NT2/D1 (cell line): ENCODE results near the gene RCAN1.

ENCODE experiments used
- DNase-seq: peaks from one replicate; pipeline ENCODE4 v3.0.0-alpha.2; 2011; ENCODE audit warnings: low read depth, low spot score
- H3K27me3 ChIP-seq: 2 replicates; pipeline ENCODE4 v1.6.0; 2011; ENCODE audit warnings: mild to moderate bottlenecking; ENCODE audit not compliant: insufficient read length, insufficient read depth
- H3K36me3 ChIP-seq: 2 replicates; pipeline ENCODE4 v1.6.1; 2011; ENCODE audit warnings: mild to moderate bottlenecking, low read length, mixed read lengths; ENCODE audit not compliant: insufficient read depth, insufficient read length
- H3K4me1 ChIP-seq: 2 replicates; pipeline ENCODE4 v1.5.1; 2011; ENCODE audit not compliant: insufficient read depth, insufficient read length
- H3K4me3 ChIP-seq: 2 replicates; pipeline ENCODE4 v1.5.1; 2011; ENCODE audit warnings: low read depth; ENCODE audit not compliant: insufficient read length
- H3K9ac ChIP-seq: 2 replicates; pipeline ENCODE4 v1.6.0; 2011; ENCODE audit warnings: low read depth; ENCODE audit not compliant: insufficient read length
- H3K9me3 ChIP-seq: 2 replicates; pipeline ENCODE4 v1.5.1; 2011; ENCODE audit warnings: mild to moderate bottlenecking, low read length; ENCODE audit not compliant: insufficient read depth
- SUZ12 ChIP-seq: IDR thresholded peaks from 2 replicates; pipeline ENCODE4 v1.6.1; 2011; ENCODE audit not compliant: insufficient read length, insufficient read depth; ENCODE audit errors: extremely low read depth
- YY1 ChIP-seq: IDR thresholded peaks from 2 replicates; pipeline ENCODE4 v1.6.1; 2011; ENCODE audit not compliant: insufficient read length, insufficient read depth
- ZNF274 ChIP-seq: IDR thresholded peaks from 2 replicates; pipeline ENCODE4 v1.6.1; 2011; ENCODE audit warnings: mild to moderate bottlenecking, low read depth, low read length

RCAN1 gene

DNA sequence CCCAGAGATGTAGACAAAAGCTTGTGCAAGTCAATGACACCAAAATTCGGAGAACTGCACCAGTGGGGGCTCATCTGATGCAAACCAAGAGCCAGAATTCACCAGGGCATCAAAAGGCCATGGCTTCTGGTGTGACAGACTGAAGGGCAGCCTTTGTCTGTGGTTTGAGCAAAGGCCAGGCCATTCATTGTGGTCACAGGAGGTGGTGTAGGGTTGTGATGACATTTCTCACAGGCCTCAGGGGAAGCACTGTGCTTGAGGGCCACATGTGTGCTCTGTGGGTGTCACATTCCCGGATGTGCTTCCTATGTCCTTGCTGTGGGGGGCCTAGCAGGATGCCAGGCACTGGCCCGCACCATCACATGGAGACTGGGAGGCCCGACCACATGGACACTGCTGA lies 80.4 kb downstream of the RCAN1 start:
- DNase-seq, result no peak
- H3K36me3 ChIP-seq, result no peaks in the 10 kb centered on the region
- no peak for TF ChIP-seq YY1
- no peak for TF ChIP-seq ZNF274
- TF ChIP-seq SUZ12, result no peak
- H3K27me3 ChIP-seq, result no peaks in the 10 kb centered on the region
- no peaks in the 10 kb centered on the region for H3K4me1 ChIP-seq
- H3K4me3 ChIP-seq, result no peak overlapping the region
- no peaks in the 10 kb centered on the region for H3K9me3 ChIP-seq
- H3K9ac ChIP-seq, result no peak overlapping the region

DNA sequence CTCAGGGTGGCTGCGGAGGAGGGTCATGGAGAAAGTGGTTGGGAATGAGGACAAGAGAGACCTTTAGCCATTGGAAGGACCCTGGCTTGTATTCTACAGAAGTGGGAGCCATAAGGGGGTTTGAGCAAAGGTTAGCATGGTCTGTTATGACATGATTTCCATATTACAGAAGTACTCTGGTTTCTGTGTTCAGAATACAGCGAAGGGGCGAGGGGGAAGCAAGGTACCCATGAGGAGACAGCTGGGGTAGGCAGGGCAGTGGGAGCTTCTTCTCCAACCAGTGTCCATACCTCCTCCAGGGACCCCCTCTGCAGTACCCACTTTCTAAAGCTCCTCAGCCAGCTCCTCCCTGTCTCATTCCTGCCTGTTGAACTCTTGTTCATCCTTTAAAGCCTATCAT lies 81.0 kb downstream of the RCAN1 start:
- no peak for TF ChIP-seq YY1
- no peak for TF ChIP-seq SUZ12
- TF ChIP-seq ZNF274, result no peak
- H3K4me3 ChIP-seq, result no peak overlapping the region
- no peaks in the 10 kb centered on the region for H3K27me3 ChIP-seq
- H3K9ac ChIP-seq, result no peak overlapping the region
- no peaks in the 10 kb centered on the region for H3K4me1 ChIP-seq
- no peak for DNase-seq
- no peaks in the 10 kb centered on the region for H3K36me3 ChIP-seq
- no peaks in the 10 kb centered on the region for H3K9me3 ChIP-seq

DNA sequence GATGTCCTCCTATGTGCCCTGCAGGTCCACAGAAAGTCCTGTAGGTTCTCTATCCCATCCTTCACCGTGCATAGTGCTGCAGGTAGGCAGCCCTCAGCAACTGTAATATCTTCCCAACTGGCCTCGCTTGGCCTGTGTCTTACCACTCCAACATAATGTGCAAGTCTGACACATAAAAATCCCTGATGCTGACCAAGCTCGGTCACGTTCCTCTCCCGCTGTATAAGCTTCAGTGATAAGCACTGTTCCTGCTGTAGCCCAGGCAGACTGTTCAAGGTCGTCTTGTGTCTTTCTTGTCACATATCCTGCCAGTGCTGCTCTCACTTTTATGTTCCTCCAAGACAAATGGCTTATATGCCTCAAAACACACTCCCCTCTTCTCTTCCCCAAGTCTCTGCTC lies 83.5 kb downstream of the RCAN1 start:
- H3K4me1 ChIP-seq, result no peaks in the 10 kb centered on the region
- TF ChIP-seq YY1, result no peak
- no peak for TF ChIP-seq ZNF274
- no peak for TF ChIP-seq SUZ12
- no peaks in the 10 kb centered on the region for H3K36me3 ChIP-seq
- H3K27me3 ChIP-seq, result no peaks in the 10 kb centered on the region
- H3K9ac ChIP-seq, result no peak overlapping the region
- no peaks in the 10 kb centered on the region for H3K9me3 ChIP-seq
- no peak overlapping the region for H3K4me3 ChIP-seq
- no peak for DNase-seq

DNA sequence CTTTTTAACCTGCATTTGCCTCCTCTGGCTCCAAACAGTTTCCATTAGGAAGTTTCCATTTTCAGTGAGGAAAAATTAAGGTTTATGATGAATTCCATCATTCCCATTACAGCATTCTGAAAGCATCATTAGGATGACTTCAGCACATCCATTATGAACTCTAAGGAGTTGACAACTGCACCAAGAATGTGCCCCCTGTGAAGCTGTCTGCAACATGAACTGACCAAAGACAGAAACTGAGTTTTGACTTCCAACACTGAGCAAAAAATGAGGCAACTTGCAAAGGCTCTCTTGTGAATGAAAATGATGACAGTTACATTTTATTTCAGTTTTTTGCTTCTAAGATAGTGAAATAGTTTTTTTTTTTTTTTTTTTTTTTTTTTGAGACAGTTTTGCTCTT lies 84.7 kb downstream of the RCAN1 start:
- Histone ChIP-seq H3K9ac (no peak overlapping the region), H3K9me3 (no peaks in the 10 kb centered on the region), H3K36me3 (no peaks in the 10 kb centered on the region), H3K4me1 (no peaks in the 10 kb centered on the region), H3K4me3 (no peak overlapping the region), H3K27me3 (no peaks in the 10 kb centered on the region)
- no peak for DNase-seq
- TF ChIP-seq SUZ12 (no peak), ZNF274 (no peak), YY1 (no peak)

GRCh38 chr21:34528131-34528561 lies 86.8 kb downstream of the RCAN1 start:
- Histone ChIP-seq H3K9me3 (no peaks in the 10 kb centered on the region), H3K4me3 (no peak overlapping the region), H3K27me3 (no peaks in the 10 kb centered on the region), H3K4me1 (peaks cover 2% of the 10 kb centered on the region), H3K9ac (no peak overlapping the region), H3K36me3 (peaks cover 18% of the 10 kb centered on the region)
- no peak for DNase-seq
- TF ChIP-seq ZNF274, result no peak

- peaks cover 8% of the 10 kb centered on the region for H3K4me1 ChIP-seq
- DNase-seq, result peak; percentile 94
- H3K36me3 ChIP-seq, result peaks cover 32% of the 10 kb centered on the region
- H3K4me3 ChIP-seq, result peak overlapping the region; percentile 40
- peak overlapping the region; percentile 73 for H3K9ac ChIP-seq
- H3K27me3 ChIP-seq, result no peaks in the 10 kb centered on the region
- H3K9me3 ChIP-seq, result no peaks in the 10 kb centered on the region
- no peak for TF ChIP-seq ZNF274
- TF ChIP-seq YY1, result no peak
- no peak for TF ChIP-seq SUZ12
These were observed 88.2 kb downstream of the RCAN1 start for GRCh38 chr21:34526618-34527290.

DNA sequence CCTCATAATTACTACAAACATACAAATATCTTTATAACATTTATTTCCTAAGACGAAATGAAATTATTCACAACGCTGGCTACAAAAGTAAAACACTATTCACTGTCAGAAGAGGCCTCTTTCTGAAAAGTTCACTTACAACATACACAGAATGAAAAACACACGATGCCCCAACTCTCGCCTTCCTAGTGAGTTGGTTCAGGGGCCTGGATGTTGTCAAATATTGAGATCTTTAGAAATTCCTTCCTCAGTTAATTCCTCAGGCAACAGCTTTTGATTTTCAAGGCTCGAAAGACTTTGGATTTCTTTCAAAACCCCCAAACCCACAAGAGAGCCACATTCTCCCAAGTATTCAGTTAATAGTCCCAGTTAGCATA lies 88.7 kb downstream of the RCAN1 start:
- H3K4me3 ChIP-seq, result peak overlapping the region; percentile 40
- peak overlapping the region; percentile 73 for H3K9ac ChIP-seq
- peaks cover 37% of the 10 kb centered on the region for H3K36me3 ChIP-seq
- peaks cover 11% of the 10 kb centered on the region for H3K4me1 ChIP-seq
- no peaks in the 10 kb centered on the region for H3K27me3 ChIP-seq
- H3K9me3 ChIP-seq, result no peaks in the 10 kb centered on the region
- TF ChIP-seq SUZ12 (no peak), YY1 (no peak), ZNF274 (no peak)
- no peak for DNase-seq
